ENCODE data around the gene FXYD6. TPM values are rescaled to one million over a fixed set of nuclear protein-coding genes. Genes with fewer than 3 reads are reported as not detected.

FXYD6 gene
- polyA plus RNA-seq, 1 of the 3 experiments (the other 2 are of a cell fraction), result 1.4 TPM

GRCh38 chr11:117824571-117825537 is 51.6 kb downstream of the FXYD6 start, which contains the start of gene FXYD2:
Gene FXYD2, minus strand, starts transcription at chr11:117824744. Its CDS starts 66 bp downstream, at chr11:117824678.
- POLR2A ChIA-PET, result interaction anchor here (1.1 kb wide), 1 partner anchor 122 kb away, joined by 3 read pairs; no protein-coding TSS in a partner anchor
- DNase-seq, result no peak
- no peaks in the 10 kb centered on the region for H3K9me2 ChIP-seq

More at GRCh38 chr11:117824571-117825537, 51.6 kb downstream of the FXYD6 start, which contains the start of gene FXYD2:
- no peak within 1 kb of the TSS for H2AFZ ChIP-seq (ENCODE audit: low read depth)
- no peak for TF ChIP-seq NRF1 (IDR thresholded peaks at IDR 0.05; ENCODE audit: low read depth, low read length)
- no peak for TF ChIP-seq NFIC (IDR thresholded peaks at IDR 0.05; ENCODE audit: borderline replicate concordance)
- no peak for TF ChIP-seq FOXJ3 (CRISPR knock-in tag; IDR thresholded peaks at IDR 0.05)
- TF ChIP-seq JUND (IDR thresholded peaks at IDR 0.05), result no peak
- no peak for TF ChIP-seq GATA2 (CRISPR knock-in tag; IDR thresholded peaks at IDR 0.05)
- no peak for TF ChIP-seq USF1 (IDR thresholded peaks at IDR 0.05; ENCODE audit: borderline replicate concordance, low read depth)
- no peak for TF ChIP-seq POLR2AphosphoS5 (IDR thresholded peaks at IDR 0.05; ENCODE audit: low read depth, low read length)
- TF ChIP-seq EP300 (IDR thresholded peaks at IDR 0.05; ENCODE audit: borderline replicate concordance in 1 of 2, low read depth in 1 of 2, low read length in 1 of 2), result no peak
- no peak for TF ChIP-seq EZH2phosphoT487 (IDR thresholded peaks at IDR 0.05; ENCODE audit: borderline replicate concordance, low read depth)
- TF ChIP-seq RAD21 (IDR thresholded peaks at IDR 0.05; ENCODE audit: low read length), result no peak
- no peak for TF ChIP-seq TCF12 (IDR thresholded peaks at IDR 0.05)
- no peak for TF ChIP-seq CHD2 (IDR thresholded peaks at IDR 0.05; ENCODE audit: low read length, partially characterized antibody)
- TF ChIP-seq MAX (IDR thresholded peaks at IDR 0.05; ENCODE audit: low read depth), result no peak
- TF ChIP-seq ELF1 (IDR thresholded peaks at IDR 0.05), result no peak
- TF ChIP-seq IRF3 (IDR thresholded peaks at IDR 0.05; ENCODE audit: low read depth, low read length), result no peak
- TF ChIP-seq RCOR1 (IDR thresholded peaks at IDR 0.05; ENCODE audit: low read length), result no peak
- TF ChIP-seq MEF2A (IDR thresholded peaks at IDR 0.05; ENCODE audit: borderline replicate concordance, low read depth), result no peak
- TF ChIP-seq CTCF (IDR thresholded peaks at IDR 0.05), result no peak
- TF ChIP-seq USF2 (IDR thresholded peaks at IDR 0.05; ENCODE audit: borderline replicate concordance, low read depth, low read length), result no peak
- no peak within 1 kb of the TSS for H3K9ac ChIP-seq
- 70% methylated on average over 19 of the region's 22 CpGs for WGBS (ENCODE audit: low lambda C conversion rate)
- no peaks in the 10 kb centered on the region for H3K79me2 ChIP-seq (ENCODE audit: insufficient read depth)
- CTCF ChIA-PET, result interaction anchor here (1.2 to 25.9 kb wide), 7 partner anchors 9 to 399 kb away, joined by 3 to 481 read pairs (median 23); no protein-coding TSS in a partner anchor
- no peaks in the 10 kb centered on the region for H3F3A ChIP-seq (replicated peaks; ENCODE audit: insufficient read depth)
- no peaks in the 10 kb centered on the region for H4K20me1 ChIP-seq (ENCODE audit: insufficient read depth)
- no peak within 1 kb of the TSS for H3K4me2 ChIP-seq
- no peaks in the 10 kb centered on the region for H3K27me3 ChIP-seq (ENCODE audit: insufficient read depth)
- H3K4me1 ChIP-seq (ENCODE audit: control insufficient read depth in 1 of 2, insufficient read depth in 2 of 2, low read depth in 1 of 2, low read length in 1 of 2), result no peaks in the 10 kb centered on the region; a peak in 2 of 4 replicates
- no peaks in the 10 kb centered on the region for H3K9me3 ChIP-seq
- no peak within 1 kb of the TSS for H3K27ac ChIP-seq (ENCODE audit: low read depth in 2 of 2, low read length in 1 of 2)
- H3K36me3 ChIP-seq (replicated peaks in 1 of 2; ENCODE audit: control insufficient read depth in 1 of 2, insufficient read depth in 2 of 2, low read length in 1 of 2), result no peaks in the 10 kb centered on the region
- no peak within 1 kb of the TSS for H3K4me3 ChIP-seq (ENCODE audit: low read depth in 2 of 2, low read length in 1 of 2)
